Smooth muscle cell of bladder (primary cell): ENCODE measurements around the gene MZF1. TPM values are rescaled to one million over a fixed set of nuclear protein-coding genes. Genes with fewer than 3 reads are reported as not detected.

Experiments
- total RNA-seq: library from RNA; depleted of rRNA; stranded (reverse); fragments of >200 nt; gene quantifications from 2 replicates; pipeline ENCODE4 v1.2.3, GENCODE V29; 2014

MZF1 gene
- 10.7 and 14.2 TPM in 2 replicates for total RNA-seq

DNA sequence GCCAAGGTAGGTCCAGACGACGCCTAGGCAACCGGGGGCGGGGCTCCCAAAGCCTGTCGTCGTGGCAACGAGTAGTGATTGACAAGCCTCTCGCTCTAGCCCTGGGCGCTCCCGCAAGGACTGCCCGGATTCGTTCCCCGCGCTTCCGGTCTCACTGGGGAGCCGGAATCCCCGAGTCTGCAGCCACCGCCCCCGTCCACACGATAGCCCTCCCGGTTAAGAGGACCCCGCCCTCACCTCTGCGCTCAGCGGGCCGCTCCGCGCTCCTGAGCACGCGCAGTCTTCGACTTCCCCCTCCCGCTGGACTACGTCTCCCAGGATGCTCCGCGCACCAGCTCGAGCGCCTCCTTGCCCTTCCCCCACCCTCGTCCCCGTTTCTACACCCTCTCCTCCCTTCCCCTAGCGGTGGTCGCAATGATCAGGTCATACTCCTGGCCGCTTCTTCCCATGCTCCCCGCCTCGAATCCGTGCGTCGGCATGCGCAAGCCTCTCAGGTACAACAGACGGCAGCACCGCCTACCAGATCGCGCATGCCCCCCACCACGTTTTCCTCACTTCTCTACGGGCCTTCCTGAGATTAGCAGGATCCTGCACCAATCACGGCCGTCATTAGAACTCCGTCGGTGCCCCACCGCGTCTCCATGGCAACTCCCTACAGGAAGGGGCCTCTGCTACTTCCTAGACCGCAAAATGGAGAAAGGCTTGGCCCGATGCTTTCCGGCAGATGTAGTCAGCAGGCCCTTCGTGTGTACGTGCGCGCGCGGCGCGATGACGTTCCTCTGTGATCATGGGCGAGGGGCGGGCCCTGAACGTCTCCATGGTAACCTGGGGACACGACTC, at the start of gene MZF1:
Gene MZF1 (minus strand): TSS at position 518 of the 840 bp plus-strand sequence. CDS start 1,946 bp downstream, outside the sequence.

DNA sequence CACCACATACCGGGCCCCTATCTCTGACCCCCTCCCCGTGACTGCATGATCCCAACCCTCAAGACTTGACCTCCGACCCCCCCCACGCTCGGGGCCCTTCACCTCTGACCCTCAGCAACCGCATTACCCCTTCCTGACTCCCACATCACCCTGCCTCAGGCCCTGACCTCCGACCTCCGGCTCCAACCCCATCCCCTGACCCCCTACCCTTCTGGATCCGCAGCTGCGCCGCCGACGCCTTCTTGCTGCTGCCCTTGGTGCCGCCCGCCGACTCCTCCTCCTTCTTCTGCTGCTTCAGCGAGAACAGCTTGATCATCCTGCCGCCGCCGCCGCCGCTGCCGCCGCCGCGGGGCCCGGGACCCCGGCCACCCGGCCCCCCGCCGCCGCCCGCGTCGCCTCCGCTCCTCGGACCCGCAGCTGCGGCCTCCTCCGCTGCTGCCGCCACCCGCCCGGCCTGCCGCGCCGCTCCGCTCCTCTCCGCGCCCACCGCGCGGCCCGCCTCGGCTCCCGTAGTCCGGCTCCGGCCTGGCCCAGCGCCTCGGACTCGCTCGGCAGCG, 15.0 kb downstream of the MZF1 start, which contains the start of gene UBE2M:
Gene UBE2M (minus strand): TSS at position 546 of the 557 bp plus-strand sequence. CDS start 230 bp downstream, at position 316.

DNA sequence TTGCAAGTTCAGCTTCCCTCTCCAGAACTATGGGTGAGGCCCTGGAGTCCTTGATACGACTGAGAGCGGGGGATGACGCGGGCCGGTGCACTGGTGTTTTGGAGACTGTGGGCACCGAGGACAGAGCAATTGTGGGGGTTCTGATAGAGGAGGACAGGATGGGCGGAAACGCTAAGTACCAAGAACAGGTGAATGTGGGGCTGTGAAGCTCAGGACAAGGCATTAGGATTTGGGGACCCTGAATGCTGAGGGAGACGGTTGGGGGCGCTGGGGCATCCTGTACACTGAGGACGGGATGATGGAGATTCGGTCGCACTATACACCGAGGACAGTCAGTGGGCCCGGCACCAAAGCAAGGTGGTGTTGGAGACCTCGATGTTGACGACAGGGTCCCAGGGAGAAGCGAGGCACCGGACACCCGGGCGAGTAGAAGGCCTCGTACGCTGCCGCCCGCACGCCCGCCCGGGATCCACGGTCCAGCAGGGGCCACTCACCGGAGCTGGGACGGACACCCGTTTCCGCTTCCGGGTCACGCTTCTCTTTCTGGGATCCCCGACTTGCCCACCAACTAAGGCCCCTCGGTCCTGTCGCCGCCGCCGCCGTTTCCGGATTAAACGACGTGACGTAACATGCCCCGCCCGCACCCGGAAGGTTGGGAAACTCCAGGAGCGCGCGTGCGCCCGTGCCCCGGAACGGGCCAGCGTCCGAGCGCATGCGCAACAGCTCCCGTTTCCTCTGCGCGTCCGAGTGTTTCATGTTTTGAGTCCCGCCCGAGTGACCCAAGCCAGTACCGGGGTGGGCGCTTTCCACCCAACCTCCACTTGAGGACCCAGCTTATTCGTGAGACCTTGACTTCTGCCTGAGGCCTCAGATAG, 18.4 kb downstream of the MZF1 start, which contains the start of gene CHMP2A:
Gene CHMP2A (minus strand): TSS at position 612 of the 875 bp plus-strand sequence. CDS start 893 bp downstream, outside the sequence.

DNA sequence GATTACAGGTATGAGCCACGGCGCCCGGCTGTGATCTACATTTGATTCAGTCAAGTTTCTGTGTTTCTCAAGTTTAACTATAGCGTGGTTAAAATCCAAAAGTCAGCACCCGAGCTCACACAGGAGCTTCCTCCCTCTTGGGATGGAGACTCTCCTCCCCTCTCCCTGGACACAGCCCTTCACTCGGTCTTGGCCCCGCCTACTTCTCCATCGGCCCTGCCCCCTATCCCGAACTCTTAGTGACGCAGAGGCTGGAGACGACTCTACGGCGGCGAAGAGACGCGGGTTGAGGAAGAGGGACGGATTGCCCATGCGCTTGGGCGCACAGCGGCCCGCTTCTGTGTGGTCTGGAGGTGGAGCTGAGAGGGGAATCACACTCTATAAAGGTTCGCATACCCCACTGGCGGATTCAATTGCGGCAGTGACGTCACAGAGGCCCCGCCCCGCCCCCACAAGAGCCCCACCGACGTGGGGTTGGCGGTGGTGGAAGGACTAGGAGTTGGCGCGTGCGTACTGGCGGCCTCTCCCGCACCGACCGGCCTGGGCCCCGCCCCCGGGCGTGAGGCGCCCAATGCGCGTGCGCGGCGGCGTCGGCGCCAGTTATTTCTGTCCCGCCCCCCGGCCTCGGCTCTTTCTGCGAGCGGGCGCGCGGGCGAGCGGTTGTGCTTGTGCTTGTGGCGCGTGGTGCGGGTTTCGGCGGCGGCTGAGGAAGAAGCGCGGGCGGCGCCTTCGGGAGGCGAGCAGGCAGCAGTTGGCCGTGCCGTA, 29.1 kb downstream of the MZF1 start, which contains the start of gene TRIM28:
Gene TRIM28 (plus strand): TSS at position 239 of the 765 bp plus-strand sequence. CDS start 694 bp downstream, outside the sequence.

DNA sequence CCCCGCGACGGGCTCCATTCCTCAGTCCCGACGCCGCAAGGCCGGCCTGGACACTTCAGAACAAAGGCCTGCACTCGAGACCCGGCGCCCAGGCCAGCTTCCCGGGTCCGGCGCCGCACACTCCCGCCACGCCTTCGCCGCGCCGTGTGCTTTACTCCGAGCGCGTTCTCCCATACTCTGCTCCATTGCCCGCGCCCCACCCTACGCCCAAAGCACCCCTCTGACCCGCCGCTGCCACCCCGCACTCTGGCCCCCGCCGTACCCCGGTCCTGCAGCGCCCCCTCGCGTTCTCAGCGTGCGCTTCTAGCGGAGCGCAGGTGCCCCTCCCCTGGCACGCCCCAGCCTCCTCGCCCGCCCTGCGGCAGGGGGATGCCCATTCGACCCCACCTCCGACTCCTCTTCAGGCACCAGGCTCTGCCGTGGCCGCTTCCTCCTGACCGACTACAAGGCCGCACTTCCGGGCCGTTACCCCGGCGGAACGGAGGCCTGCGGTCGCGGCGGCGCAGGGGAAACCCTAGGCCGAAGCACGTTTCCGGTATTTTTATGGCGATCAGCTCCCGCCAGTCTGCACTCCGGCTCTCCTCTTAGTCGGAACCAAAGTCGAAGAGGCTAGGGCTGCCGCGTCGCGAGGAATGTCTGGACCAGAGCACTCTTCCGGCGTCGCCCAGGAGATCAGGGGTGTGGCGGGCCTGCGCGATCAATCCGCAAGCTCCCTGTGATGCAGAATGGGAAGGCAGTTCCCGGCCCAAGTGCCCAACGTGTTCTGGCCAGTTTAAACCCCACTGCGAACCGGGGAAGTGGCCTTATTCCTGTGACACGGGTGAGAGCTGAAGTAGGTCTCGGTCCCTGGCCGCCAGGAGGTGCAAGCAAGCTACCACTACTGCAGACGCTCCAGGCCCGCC, 53.5 kb downstream of the MZF1 start, which contains the start of gene ZBTB45:
Gene ZBTB45 (minus strand): TSS at position 456 of the 902 bp plus-strand sequence. CDS start 2,137 bp downstream, outside the sequence.

Other genes starting within 250 kb of the MZF1 start
- gene ZSCAN22, start 246.3 kb downstream of the MZF1 start, total RNA-seq = 1.4 and 2.1 TPM in 2 replicates
- gene A1BG, start 219.8 kb downstream of the MZF1 start, total RNA-seq = 8.7 and 12.5 TPM in 2 replicates
- gene ZNF497, start 210.6 kb downstream of the MZF1 start, total RNA-seq = 0.57 and 0.83 TPM in 2 replicates
- 1.4 and 1.5 TPM in 2 replicates for gene ZNF837, start 192.3 kb downstream of the MZF1 start, total RNA-seq
- 3,351 and 3,927 TPM in 2 replicates for gene RPS5, start 186.1 kb downstream of the MZF1 start, total RNA-seq
- gene RNF225, start 177.7 kb downstream of the MZF1 start, total RNA-seq = not detected in 2 replicates
- gene ZNF584, start 164.7 kb downstream of the MZF1 start, total RNA-seq = 12.7 and 17.3 TPM in 2 replicates
- gene ZNF132, start 133.2 kb downstream of the MZF1 start, total RNA-seq = 7.4 and 9.7 TPM in 2 replicates
- 8.0 and 9.2 TPM in 2 replicates for gene ZNF324B, start 121.7 kb downstream of the MZF1 start, total RNA-seq
- gene ZNF324, start 106.3 kb downstream of the MZF1 start, total RNA-seq = 8.2 and 10.4 TPM in 2 replicates
- gene ZNF446, start 97.0 kb downstream of the MZF1 start, total RNA-seq = 6.9 and 8.1 TPM in 2 replicates
- gene SLC27A5, start 61.3 kb downstream of the MZF1 start, total RNA-seq = 8.3 and 12.4 TPM in 2 replicates
- 4.1 and 6.2 TPM in 2 replicates for gene ZBTB45, start 53.5 kb downstream of the MZF1 start, total RNA-seq
- 313 and 363 TPM in 2 replicates for gene TRIM28, start 29.3 kb downstream of the MZF1 start, total RNA-seq
- 179 and 219 TPM in 2 replicates for gene CHMP2A, start 18.2 kb downstream of the MZF1 start, total RNA-seq
- 87.9 and 92.6 TPM in 2 replicates for gene UBE2M, start 14.7 kb downstream of the MZF1 start, total RNA-seq